SU-DHL-6 (cell line): ENCODE measurements around the gene FAM120A.

Experiments
- H2AFZ ChIP-seq: fragments of 200-600 bp; sonication (generic); 2 replicates; pipeline ENCODE4 v1.6.1; 2014; ENCODE audit warnings: low read depth, mild to moderate bottlenecking, moderate library complexity, mixed read lengths, antibody characterized with exemption, low read length; ENCODE audit not compliant: severe bottlenecking
- H3F3A ChIP-seq: fragments of 200-600 bp; shearing (Covaris generic); 2 replicates; pipeline ENCODE4 v1.6.0; 2016; ENCODE audit warnings: antibody characterized with exemption, mild to moderate bottlenecking; ENCODE audit not compliant: insufficient read depth
- H3K27ac ChIP-seq: fragments of 200-600 bp; sonication (generic); 2 replicates; pipeline ENCODE4 v1.5.1; 2016; ENCODE audit warnings: low read depth, mild to moderate bottlenecking, low read length, moderate library complexity, mixed read lengths
- H3K27me3 ChIP-seq: fragments of 200-600 bp; sonication (generic), shearing (Covaris generic); 2 replicates; pipeline ENCODE4 v1.6.0; 2014; ENCODE audit warnings: mild to moderate bottlenecking, low read length
- H3K36me3 ChIP-seq: fragments of 200-600 bp; sonication (generic); 2 replicates; pipeline ENCODE4 v1.6.1; 2014; ENCODE audit warnings: mild to moderate bottlenecking, low read length, mixed read lengths
- H3K4me2 ChIP-seq: fragments of 300-600, 200-600 bp; shearing (Covaris generic), sonication (generic); 2 replicates; pipeline ENCODE4 v1.6.0; 2014; ENCODE audit warnings: low read length, low read depth, mild to moderate bottlenecking; ENCODE audit not compliant: poor library complexity, severe bottlenecking
- H3K4me3 ChIP-seq: fragments of 200-600 bp; sonication (generic); 2 replicates; pipeline ENCODE4 v1.5.1; 2014; ENCODE audit warnings: antibody characterized with exemption, low read length, mild to moderate bottlenecking, mixed read lengths; ENCODE audit not compliant: insufficient read depth, poor library complexity, severe bottlenecking
- H3K79me2 ChIP-seq: fragments of 200-600 bp; sonication (generic); 2 replicates; pipeline ENCODE4 v1.6.1; 2014; ENCODE audit warnings: mild to moderate bottlenecking, low read length, moderate library complexity; ENCODE audit not compliant: insufficient read depth
- H3K9ac ChIP-seq: fragments of 200-600 bp; sonication (generic); 2 replicates; pipeline ENCODE4 v1.7.0; 2014; ENCODE audit warnings: mild to moderate bottlenecking, low read length
- H3K9me2 ChIP-seq: fragments of 200-600 bp; sonication (generic); replicated peaks from 2 replicates; pipeline ENCODE4 v1.6.1; 2014; ENCODE audit warnings: low read length; ENCODE audit not compliant: insufficient read depth
- H3K9me3 ChIP-seq: fragments of 200-600 bp; sonication (generic); 2 replicates; pipeline ENCODE4 v1.6.1; 2014; ENCODE audit warnings: low read length, mixed read lengths; ENCODE audit not compliant: insufficient read depth
- H4K20me1 ChIP-seq: fragments of 200-600 bp; sonication (generic); 2 replicates; pipeline ENCODE4 v1.6.1; 2014; ENCODE audit warnings: low read depth, mild to moderate bottlenecking, antibody characterized with exemption, low read length, moderate library complexity, mixed read lengths
- EZH2phosphoT487 ChIP-seq: fragments of 200-600 bp; sonication (generic), shearing (Covaris generic); conservative IDR thresholded peaks from 2 replicates; pipeline ENCODE4 v1.6.1; 2018; ENCODE audit warnings: mild to moderate bottlenecking, antibody characterized with exemption, low read length, moderate library complexity, mixed read lengths
- TF ChIP-seq, protein P1 (sequence below): fragments of 200-600 bp; sonication (generic); IDR thresholded peaks from one replicate; pipeline ENCODE4 v1.5.1; 2017; ENCODE audit warnings: antibody characterized with exemption, mild to moderate bottlenecking, low read length, moderate library complexity; ENCODE audit not compliant: insufficient read depth, poor library complexity, severe bottlenecking

Gene FAM120A

DNA sequence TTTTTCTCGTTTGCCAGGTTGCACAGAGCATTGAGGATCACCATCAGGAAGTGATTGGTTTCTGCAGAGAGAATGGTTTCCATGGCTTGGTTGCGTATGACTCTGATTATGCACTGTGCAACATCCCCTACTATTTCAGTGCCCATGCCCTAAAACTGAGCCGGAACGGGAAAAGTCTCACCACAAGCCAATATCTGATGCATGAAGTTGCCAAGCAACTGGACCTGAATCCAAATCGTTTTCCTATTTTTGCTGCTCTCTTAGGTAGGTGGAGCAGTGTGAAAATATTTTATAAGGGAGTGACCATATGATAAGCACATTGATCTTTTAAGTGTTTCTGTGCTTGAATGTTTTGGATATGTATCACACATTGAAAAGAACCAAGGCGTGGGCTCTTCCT lies 19.6 kb downstream of the FAM120A start:
- Histone ChIP-seq H3K79me2 (peaks cover 77% of the 10 kb centered on the region), H3K9me2 (no peaks in the 10 kb centered on the region), H3K9ac (no peak overlapping the region), H3F3A (no peaks in the 10 kb centered on the region), H3K9me3 (no peaks in the 10 kb centered on the region), H3K27ac (no peak overlapping the region), H2AFZ (no peak overlapping the region), H3K36me3 (peaks cover 13% of the 10 kb centered on the region), H3K27me3 (no peaks in the 10 kb centered on the region), H4K20me1 (0 out of 2 replicates have a peak, but pooled peaks cover 5% of the 10 kb centered on the region), H3K4me3 (no peak overlapping the region), H3K4me2 (no peak overlapping the region)
- TF ChIP-seq EZH2phosphoT487: no peak
- TF ChIP-seq, protein P1, sequence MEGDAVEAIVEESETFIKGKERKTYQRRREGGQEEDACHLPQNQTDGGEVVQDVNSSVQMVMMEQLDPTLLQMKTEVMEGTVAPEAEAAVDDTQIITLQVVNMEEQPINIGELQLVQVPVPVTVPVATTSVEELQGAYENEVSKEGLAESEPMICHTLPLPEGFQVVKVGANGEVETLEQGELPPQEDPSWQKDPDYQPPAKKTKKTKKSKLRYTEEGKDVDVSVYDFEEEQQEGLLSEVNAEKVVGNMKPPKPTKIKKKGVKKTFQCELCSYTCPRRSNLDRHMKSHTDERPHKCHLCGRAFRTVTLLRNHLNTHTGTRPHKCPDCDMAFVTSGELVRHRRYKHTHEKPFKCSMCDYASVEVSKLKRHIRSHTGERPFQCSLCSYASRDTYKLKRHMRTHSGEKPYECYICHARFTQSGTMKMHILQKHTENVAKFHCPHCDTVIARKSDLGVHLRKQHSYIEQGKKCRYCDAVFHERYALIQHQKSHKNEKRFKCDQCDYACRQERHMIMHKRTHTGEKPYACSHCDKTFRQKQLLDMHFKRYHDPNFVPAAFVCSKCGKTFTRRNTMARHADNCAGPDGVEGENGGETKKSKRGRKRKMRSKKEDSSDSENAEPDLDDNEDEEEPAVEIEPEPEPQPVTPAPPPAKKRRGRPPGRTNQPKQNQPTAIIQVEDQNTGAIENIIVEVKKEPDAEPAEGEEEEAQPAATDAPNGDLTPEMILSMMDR: no peak

DNA sequence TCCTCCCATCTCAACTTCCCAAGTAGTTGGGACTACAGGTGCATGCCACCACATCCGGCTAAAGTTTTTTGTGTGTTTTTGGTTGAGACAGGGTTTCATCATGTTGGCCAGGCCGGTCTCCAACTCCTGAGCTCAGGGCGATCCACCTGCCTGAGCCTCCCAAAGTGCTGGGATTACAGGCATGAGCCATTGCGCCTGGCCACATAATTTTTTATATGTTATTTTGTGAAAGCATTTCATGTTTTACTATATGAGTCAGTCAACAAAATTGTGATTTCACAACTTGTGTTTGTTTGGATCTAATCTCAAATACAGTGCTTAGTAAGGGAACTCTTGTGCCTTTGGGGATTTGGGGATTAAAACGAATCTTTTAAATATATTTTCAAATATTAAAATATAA lies 21.9 kb downstream of the FAM120A start:
- no peak overlapping the region for H3K4me3 ChIP-seq
- H2AFZ ChIP-seq: no peak overlapping the region
- no peak overlapping the region for H3K27ac ChIP-seq
- no peaks in the 10 kb centered on the region for H3K9me3 ChIP-seq
- H3K4me2 ChIP-seq: no peak overlapping the region
- H4K20me1 ChIP-seq: 0 out of 2 replicates have a peak, but pooled peaks cover 5% of the 10 kb centered on the region
- peaks cover 60% of the 10 kb centered on the region for H3K79me2 ChIP-seq
- TF ChIP-seq, protein P1: no peak
- no peak for TF ChIP-seq EZH2phosphoT487
- H3K27me3 ChIP-seq: no peaks in the 10 kb centered on the region
- H3F3A ChIP-seq: no peaks in the 10 kb centered on the region
- no peaks in the 10 kb centered on the region for H3K9me2 ChIP-seq
- no peak overlapping the region for H3K9ac ChIP-seq
- H3K36me3 ChIP-seq: peaks cover 15% of the 10 kb centered on the region

DNA sequence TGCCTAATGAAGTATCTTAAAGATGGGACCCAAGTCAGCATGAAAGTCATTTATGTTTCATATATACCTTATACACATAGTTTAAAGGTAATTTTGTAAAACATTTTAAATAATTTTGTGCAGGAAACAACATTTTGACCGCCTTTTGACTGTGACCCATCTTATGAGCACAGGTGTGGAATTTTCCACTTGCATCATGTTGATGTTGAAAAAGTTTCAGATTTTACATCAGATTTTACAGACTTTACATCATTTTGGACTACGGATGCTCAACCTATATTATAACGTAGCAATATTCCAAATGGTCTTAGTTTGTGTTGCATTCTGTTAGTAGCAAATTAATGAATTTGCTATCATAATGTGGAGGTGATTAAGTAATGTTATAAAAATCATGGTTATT lies 23.6 kb downstream of the FAM120A start:
- Histone ChIP-seq H3K79me2 (peaks cover 53% of the 10 kb centered on the region), H3K9me2 (no peaks in the 10 kb centered on the region), H2AFZ (no peak overlapping the region), H3K9ac (no peak overlapping the region), H4K20me1 (no peaks in the 10 kb centered on the region), H3K9me3 (no peaks in the 10 kb centered on the region), H3K36me3 (peaks cover 15% of the 10 kb centered on the region), H3K4me2 (no peak overlapping the region), H3K4me3 (no peak overlapping the region), H3F3A (no peaks in the 10 kb centered on the region), H3K27ac (no peak overlapping the region), H3K27me3 (no peaks in the 10 kb centered on the region)
- TF ChIP-seq, protein P1: no peak
- TF ChIP-seq EZH2phosphoT487: no peak

DNA sequence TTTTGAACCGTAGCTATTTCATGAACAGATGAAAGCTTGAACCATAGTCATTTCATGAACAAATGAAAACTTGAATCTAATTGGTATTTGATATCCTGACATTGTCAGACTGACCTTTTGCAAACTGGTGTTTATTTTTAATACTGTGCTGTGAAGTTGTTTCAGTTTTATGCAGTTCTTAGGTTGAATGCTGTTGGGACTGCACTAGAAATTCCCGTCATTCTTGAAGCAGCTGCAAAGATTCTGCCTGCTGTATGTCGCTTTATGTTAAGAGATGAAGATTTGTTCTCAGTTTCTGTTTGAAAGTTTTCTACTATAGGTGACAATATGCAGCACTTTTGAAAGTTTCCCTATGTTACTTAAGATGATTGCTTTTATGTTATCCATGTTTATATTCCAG lies 24.4 kb downstream of the FAM120A start:
- H3K4me2 ChIP-seq: no peak overlapping the region
- peaks cover 48% of the 10 kb centered on the region for H3K79me2 ChIP-seq
- no peaks in the 10 kb centered on the region for H3F3A ChIP-seq
- no peak for TF ChIP-seq EZH2phosphoT487
- TF ChIP-seq, protein P1: no peak
- H3K27ac ChIP-seq: no peak overlapping the region
- H3K27me3 ChIP-seq: no peaks in the 10 kb centered on the region
- no peak overlapping the region for H3K4me3 ChIP-seq
- peaks cover 15% of the 10 kb centered on the region for H3K36me3 ChIP-seq
- no peaks in the 10 kb centered on the region for H3K9me3 ChIP-seq
- no peak overlapping the region for H3K9ac ChIP-seq
- no peaks in the 10 kb centered on the region for H4K20me1 ChIP-seq
- H2AFZ ChIP-seq: no peak overlapping the region
- no peaks in the 10 kb centered on the region for H3K9me2 ChIP-seq
